Stimulated activated memory B cell treated with anti-CD40 and anti-IgM and Interleukin-4, amounts not matched to agents 10 μg/mL and 1 μg/mL and 100 μg/mL, for 72 hours (primary cell): Measurements from ENCODE around the gene FANCC.

ENCODE experiments used
- ATAC-seq: fragments of 150-1000 bp; cut with Tn5 transposase; 2 replicates; pipeline ENCODE4 v1.10.0; 2021
- H3K27ac Mint-ChIP-seq: one replicate; pipeline ENCODE4 v1.8.0; 2022; ENCODE audit warnings: mild to moderate bottlenecking, mixed read lengths
- H3K27me3 Mint-ChIP-seq: one replicate; pipeline ENCODE4 v1.8.0; 2022; ENCODE audit warnings: mixed read lengths
- H3K36me3 Mint-ChIP-seq: one replicate; pipeline ENCODE4 v1.8.0; 2022; ENCODE audit warnings: mixed read lengths
- H3K4me1 Mint-ChIP-seq: one replicate; pipeline ENCODE4 v1.8.0; 2022; ENCODE audit warnings: mixed read lengths
- H3K4me3 Mint-ChIP-seq: one replicate; pipeline ENCODE4 v1.8.0; 2022; ENCODE audit warnings: mild to moderate bottlenecking, moderate library complexity, mixed read lengths
- H3K9me3 Mint-ChIP-seq: one replicate; pipeline ENCODE4 v1.8.0; 2022; ENCODE audit warnings: mixed read lengths

FANCC gene

GRCh38 chr9:95099321-95100070 lies 218.0 kb downstream of the FANCC start:
- Mint-ChIP-seq H3K4me1 (no peaks in the 10 kb centered on the region), H3K9me3 (no peaks in the 10 kb centered on the region), H3K4me3 (no peak overlapping the region), H3K27ac (no peak overlapping the region), H3K27me3 (no peaks in the 10 kb centered on the region), H3K36me3 (peaks cover 18% of the 10 kb centered on the region)
- ATAC-seq = no peak

GRCh38 chr9:95098391-95098921 lies 219.1 kb downstream of the FANCC start:
- Mint-ChIP-seq H3K27ac (no peak overlapping the region), H3K9me3 (no peaks in the 10 kb centered on the region), H3K4me3 (no peak overlapping the region), H3K4me1 (no peaks in the 10 kb centered on the region), H3K36me3 (peaks cover 16% of the 10 kb centered on the region), H3K27me3 (no peaks in the 10 kb centered on the region)
- no peak for ATAC-seq

- Mint-ChIP-seq H3K4me1 (no peaks in the 10 kb centered on the region), H3K27ac (no peak overlapping the region), H3K27me3 (no peaks in the 10 kb centered on the region), H3K4me3 (no peak overlapping the region), H3K9me3 (no peaks in the 10 kb centered on the region), H3K36me3 (peaks cover 12% of the 10 kb centered on the region)
- no peak for ATAC-seq
Observed at GRCh38 chr9:95097279-95097678, 220.2 kb downstream of the FANCC start.

- H3K36me3 Mint-ChIP-seq = peaks cover 12% of the 10 kb centered on the region
- ATAC-seq = no peak
Observed at GRCh38 chr9:95096807-95097206, 220.7 kb downstream of the FANCC start.

GRCh38 chr9:95096381-95096780 lies 221.1 kb downstream of the FANCC start:
- no peak overlapping the region for H3K4me3 Mint-ChIP-seq
- ATAC-seq = no peak
- H3K4me1 Mint-ChIP-seq = no peaks in the 10 kb centered on the region
- H3K27ac Mint-ChIP-seq = no peak overlapping the region
- no peaks in the 10 kb centered on the region for H3K27me3 Mint-ChIP-seq
- H3K36me3 Mint-ChIP-seq = peaks cover 12% of the 10 kb centered on the region
- H3K9me3 Mint-ChIP-seq = no peaks in the 10 kb centered on the region

More at GRCh38 chr9:95096807-95097206, 220.7 kb downstream of the FANCC start:
- Mint-ChIP-seq H3K27me3 (no peaks in the 10 kb centered on the region), H3K9me3 (no peaks in the 10 kb centered on the region), H3K4me1 (no peaks in the 10 kb centered on the region), H3K4me3 (no peak overlapping the region), H3K27ac (no peak overlapping the region)

GRCh38 chr9:95095641-95096355 lies 221.7 kb downstream of the FANCC start:
- ATAC-seq = no peak
- Mint-ChIP-seq H3K36me3 (peaks cover 8% of the 10 kb centered on the region), H3K4me3 (no peak overlapping the region), H3K27me3 (no peaks in the 10 kb centered on the region), H3K4me1 (no peaks in the 10 kb centered on the region), H3K27ac (no peak overlapping the region), H3K9me3 (no peaks in the 10 kb centered on the region)

- Mint-ChIP-seq H3K36me3 (peaks cover 9% of the 10 kb centered on the region), H3K9me3 (no peaks in the 10 kb centered on the region), H3K4me3 (no peak overlapping the region), H3K4me1 (no peaks in the 10 kb centered on the region), H3K27ac (no peak overlapping the region), H3K27me3 (no peaks in the 10 kb centered on the region)
- ATAC-seq = no peak
Observed at GRCh38 chr9:95094002-95094401, 223.5 kb downstream of the FANCC start.

GRCh38 chr9:95093586-95093985 lies 223.9 kb downstream of the FANCC start:
- Mint-ChIP-seq H3K27me3 (no peaks in the 10 kb centered on the region), H3K4me1 (no peaks in the 10 kb centered on the region), H3K36me3 (peaks cover 11% of the 10 kb centered on the region), H3K9me3 (no peaks in the 10 kb centered on the region), H3K4me3 (no peak overlapping the region), H3K27ac (no peak overlapping the region)
- no peak for ATAC-seq

- Mint-ChIP-seq H3K27ac (no peak overlapping the region), H3K27me3 (no peaks in the 10 kb centered on the region), H3K36me3 (peaks cover 21% of the 10 kb centered on the region), H3K4me3 (no peak overlapping the region), H3K4me1 (no peaks in the 10 kb centered on the region), H3K9me3 (no peaks in the 10 kb centered on the region)
- peak; percentile 38 for ATAC-seq
Observed at GRCh38 chr9:95092262-95093072, 225.0 kb downstream of the FANCC start.

GRCh38 chr9:95091601-95092261 lies 225.8 kb downstream of the FANCC start:
- ATAC-seq = no peak
- Mint-ChIP-seq H3K9me3 (no peaks in the 10 kb centered on the region), H3K27me3 (no peaks in the 10 kb centered on the region), H3K4me1 (no peaks in the 10 kb centered on the region), H3K4me3 (no peak overlapping the region), H3K27ac (no peak overlapping the region), H3K36me3 (peaks cover 22% of the 10 kb centered on the region)

- no peak for ATAC-seq
- H3K36me3 Mint-ChIP-seq = peaks cover 27% of the 10 kb centered on the region
- H3K4me3 Mint-ChIP-seq = no peak overlapping the region
- H3K4me1 Mint-ChIP-seq = no peaks in the 10 kb centered on the region
- H3K9me3 Mint-ChIP-seq = no peaks in the 10 kb centered on the region
- no peak overlapping the region for H3K27ac Mint-ChIP-seq
- H3K27me3 Mint-ChIP-seq = no peaks in the 10 kb centered on the region
Observed at GRCh38 chr9:95090871-95091577, 226.5 kb downstream of the FANCC start.

- H3K36me3 Mint-ChIP-seq = peaks cover 35% of the 10 kb centered on the region
- H3K4me1 Mint-ChIP-seq = no peaks in the 10 kb centered on the region
- H3K27me3 Mint-ChIP-seq = no peaks in the 10 kb centered on the region
- no peak overlapping the region for H3K27ac Mint-ChIP-seq
- no peak overlapping the region for H3K4me3 Mint-ChIP-seq
- no peaks in the 10 kb centered on the region for H3K9me3 Mint-ChIP-seq
- ATAC-seq = no peak
Observed at GRCh38 chr9:95090023-95090791, 227.3 kb downstream of the FANCC start.

GRCh38 chr9:95089257-95090022 lies 228.1 kb downstream of the FANCC start:
- Mint-ChIP-seq H3K9me3 (no peaks in the 10 kb centered on the region), H3K27me3 (no peaks in the 10 kb centered on the region), H3K27ac (no peak overlapping the region), H3K4me1 (no peaks in the 10 kb centered on the region), H3K36me3 (peaks cover 36% of the 10 kb centered on the region), H3K4me3 (no peak overlapping the region)
- no peak for ATAC-seq
